K562 (cell line): Measurements from ENCODE around the gene GPX6. TPM values are rescaled to one million over a fixed set of nuclear protein-coding genes. Genes with fewer than 3 reads are reported as not detected.

Source experiments
- ATAC-seq: fragments of 200-7000 bp; cut with Tn5 transposase; 3 replicates; pipeline ENCODE4 v1.9.1; 2020; ENCODE audit warnings: moderate library complexity
- BruUV-seq: library from RNA; stranded (reverse); fragments of 400-500 nt; replicated peaks from 2 replicates; lab custom pipeline; 2021; lab: Mats Ljungman, UMichigan
- CTCF ChIA-PET: fragments of 300-600 bp; formaldehyde crosslinking; extraction: SDS; loops from one replicate; lab custom pipeline; 2021; ENCODE audit warnings: low intra/inter-chr PET ratio; lab: Yijun Ruan, JAX
- POLR2A ChIA-PET: fragments of 300-600, 350-650 bp; sonication (Branson Sonifier 250); formaldehyde crosslinking; extraction: SDS; loops from one replicate; lab custom pipeline; 2021; ENCODE audit warnings: antibody characterized with exemption, inconsistent platforms; lab: Yijun Ruan, JAX
- DNase-seq, 4 experiments: peaks; one replicate each; pipeline versions ENCODE4 v3.0.0 to v3.0.0-alpha.2; 2011 to 2018; ENCODE audit warnings: low spot score in 3 of 4, mixed read lengths in 3 of 4; ENCODE audit errors: extremely low read depth in 1 of 4
- FAIRE-seq: peaks from 2 replicates; lab custom pipeline; 2011; peaks lifted over from hg19 to GRCh38; lab: Jason Lieb, UNC
- H2AFZ ChIP-seq: 2 replicates; pipeline ENCODE4 v1.6.0; 2011; ENCODE audit warnings: low read depth, low read length, control low read depth, inconsistent platforms
- H3K27ac ChIP-seq: fragments of 200-600 bp; 3 replicates; pipeline ENCODE4 v1.8.0; 2011; ENCODE audit warnings: low read depth, mild to moderate bottlenecking, control low read depth, inconsistent platforms, low read length, moderate library complexity, mixed read lengths; ENCODE audit errors: extremely low read depth
- H3K27me3 ChIP-seq, 2 experiments: fragments of 300-600 bp in 1 of 2; 2 replicates in 1 of 2; 3 replicates in 1 of 2; pipeline versions ENCODE4 v1.6.0 to v1.8.0; 2011; ENCODE audit warnings: inconsistent platforms in 2 of 2, low read length in 2 of 2, mild to moderate bottlenecking in 1 of 2, mixed read lengths in 1 of 2, moderate library complexity in 1 of 2; ENCODE audit not compliant: control insufficient read depth in 2 of 2, insufficient read depth in 2 of 2
- H3K36me3 ChIP-seq: fragments of 300-600 bp; 3 replicates; pipeline ENCODE4 v1.8.0; 2011; ENCODE audit warnings: mild to moderate bottlenecking, low read length, inconsistent platforms; ENCODE audit not compliant: control insufficient read depth, insufficient read depth
- H3K4me1 ChIP-seq, 2 experiments: fragments of 200-600 bp in 1 of 2; replicated peaks in 1 of 2; 2 replicates in 1 of 2; 3 replicates in 1 of 2; pipeline versions ENCODE4 v1.5.1 to v1.8.0; 2011; ENCODE audit warnings: inconsistent platforms in 2 of 2, low read length in 2 of 2, mild to moderate bottlenecking in 1 of 2, mixed read lengths in 1 of 2, moderate library complexity in 1 of 2; ENCODE audit not compliant: control insufficient read depth in 2 of 2, insufficient read depth in 2 of 2
- H3K4me2 ChIP-seq: 2 replicates; pipeline ENCODE4 v1.6.1; 2011; ENCODE audit warnings: low read length, control low read depth, inconsistent platforms, mixed read lengths; ENCODE audit not compliant: insufficient read depth
- H3K4me3 ChIP-seq: fragments of 200-600 bp; sonication (generic), shearing (Covaris generic); 2 replicates; pipeline ENCODE4 v1.5.1; 2016; ENCODE audit warnings: control low read depth, inconsistent platforms
- H3K79me2 ChIP-seq: fragments of 200-600 bp; 3 replicates; pipeline ENCODE4 v1.8.0; 2011; ENCODE audit warnings: low read length, inconsistent platforms; ENCODE audit not compliant: control insufficient read depth, insufficient read depth
- H3K9ac ChIP-seq, 2 experiments: 2 replicates each; pipeline versions ENCODE4 v1.6.0 to v1.6.1; 2011; ENCODE audit warnings: low read depth in 2 of 2, low read length in 2 of 2, control low read depth in 1 of 2, inconsistent platforms in 1 of 2, mild to moderate bottlenecking in 1 of 2, mixed read lengths in 1 of 2; ENCODE audit not compliant: insufficient read depth in 1 of 2
- H3K9me1 ChIP-seq: one replicate; pipeline ENCODE4 v1.6.0; 2011; ENCODE audit warnings: inconsistent platforms, mild to moderate bottlenecking, low read length, moderate library complexity; ENCODE audit not compliant: control insufficient read depth, insufficient read depth
- H3K9me3 ChIP-seq: replicated peaks from 2 replicates; pipeline ENCODE4 v1.5.1; 2011; ENCODE audit warnings: low read depth, low read length, inconsistent platforms; ENCODE audit not compliant: control insufficient read depth, insufficient read depth
- H4K20me1 ChIP-seq: replicated peaks from 2 replicates; pipeline ENCODE4 v1.6.1; 2011; ENCODE audit warnings: low read length, inconsistent platforms, mixed read lengths; ENCODE audit not compliant: control insufficient read depth, insufficient read depth
- DDX20 ChIP-seq: fragments of 450-650 bp; IDR thresholded peaks from 2 replicates; pipeline ENCODE4 v1.6.1; 2016; ENCODE audit warnings: missing genetic modification characterization, low read depth, mild to moderate bottlenecking, missing compliant biosample characterization, moderate library complexity
- ELF2 ChIP-seq: fragments of 250-450 bp; sonication (Bioruptor Pico); IDR thresholded peaks from 2 replicates; pipeline ENCODE4 v1.5.0; 2021; ENCODE audit warnings: mild to moderate bottlenecking
- EP400 ChIP-seq: fragments of 450-650 bp; IDR thresholded peaks from 2 replicates; pipeline ENCODE4 v1.6.1; 2017; ENCODE audit warnings: antibody characterized with exemption, mild to moderate bottlenecking, moderate library complexity
- MCM5 ChIP-seq: fragments of 450-650 bp; IDR thresholded peaks from 2 replicates; pipeline ENCODE4 v1.6.1; 2016; ENCODE audit warnings: low read depth
- POLR2B ChIP-seq: fragments of 450-650 bp; IDR thresholded peaks from 2 replicates; pipeline ENCODE4 v1.6.1; 2018; ENCODE audit warnings: low read depth; ENCODE audit not compliant: partially characterized antibody
- STAG1 ChIP-seq: sonication (generic); formaldehyde crosslinking; IDR thresholded peaks from 2 replicates; pipeline ENCODE4 v1.5.0; 2020; ENCODE audit warnings: missing genetic modification reagents, borderline replicate concordance
- ZNF239 ChIP-seq: fragments of 250-450 bp; sonication (Bioruptor Pico); IDR thresholded peaks from 2 replicates; pipeline ENCODE4 v1.4.0; 2020; ENCODE audit warnings: mild to moderate bottlenecking
- WGBS: fragments of 100-300 bp; shearing (Covaris generic); methylation state at CpG from one replicate; pipeline ENCODE4 v1.1.6; 2016; ENCODE audit warnings: low coverage, mixed read lengths; ENCODE audit not compliant: insufficient coverage; ENCODE audit errors: missing lambda C conversion rate; 5-methylcytosine and 5-hydroxymethylcytosine counted together
- in situ Hi-C: fragments of 300-500 bp; cut with MboI; formaldehyde crosslinking; loops from 4 replicates; pipeline ENCODE4 v1.15.0; 2018; ENCODE audit warnings: inconsistent platforms, mixed read lengths
- intact Hi-C: fragments of 100-400 bp; cut with micrococcal nuclease; formaldehyde crosslinking; loops from 2 replicates; pipeline ENCODE4 v1.14.2; 2022
- polyA plus RNA-seq, 8 experiments: library from polyadenylated mRNA; depleted of rRNA in 4 of 8; stranded (reverse) in 5 of 8; unstranded in 3 of 8; fragments of >200 nt; fragmentation: Nextera tagmentation in 2 of 8; fragmentation: Illumina TruSeq in 1 of 8; extraction: Ambion mirVana in 2 of 8; extraction: Trizol in 1 of 8; gene quantifications; 2 replicates each; pipeline versions ENCODE4 v1.2.1 to v1.2.3, GENCODE V29; 2011 to 2014; ENCODE audit warnings: inconsistent platforms in 1 of 8, missing spikeins in 1 of 8
- total RNA-seq, 7 experiments: library from RNA; depleted of rRNA in 6 of 7; stranded (reverse); fragments of >200 nt in 6 of 7; fragmentation: Illumina TruSeq in 2 of 7; extraction: Trizol in 2 of 7; gene quantifications; 2 replicates each; pipeline versions ENCODE4 v1.2.1 to v1.2.3, GENCODE V29; 2011 to 2021; ENCODE audit warnings: low replicate concordance in 1 of 7
- TF ChIP-seq, protein P1 (sequence below): IDR thresholded peaks from 3 replicates; pipeline ENCODE4 v1.6.1; 2011; ENCODE audit warnings: borderline replicate concordance, mild to moderate bottlenecking; ENCODE audit not compliant: insufficient read length, insufficient read depth
- TF ChIP-seq, protein P2 (sequence below): fragments of 250-450 bp; sonication (Bioruptor Pico); IDR thresholded peaks from 2 replicates; pipeline ENCODE4 v1.6.1; 2021; ENCODE audit warnings: mild to moderate bottlenecking
- TF ChIP-seq, protein P3 (sequence below): fragments of 250-450 bp; sonication (Bioruptor Pico); IDR thresholded peaks from 2 replicates; pipeline ENCODE4 v1.5.0; 2021
- TF ChIP-seq, protein P4 (sequence below): fragments of 250-450 bp; sonication (Bioruptor Pico); IDR thresholded peaks from 2 replicates; pipeline ENCODE4 v1.9.0; 2021; ENCODE audit warnings: mild to moderate bottlenecking

The GPX6 gene
- total and polyA plus RNA-seq, 9 of the 15 experiments (the other 6 are each of a cell fraction or from before 2014, with no cell fraction given) = not detected

DNA sequence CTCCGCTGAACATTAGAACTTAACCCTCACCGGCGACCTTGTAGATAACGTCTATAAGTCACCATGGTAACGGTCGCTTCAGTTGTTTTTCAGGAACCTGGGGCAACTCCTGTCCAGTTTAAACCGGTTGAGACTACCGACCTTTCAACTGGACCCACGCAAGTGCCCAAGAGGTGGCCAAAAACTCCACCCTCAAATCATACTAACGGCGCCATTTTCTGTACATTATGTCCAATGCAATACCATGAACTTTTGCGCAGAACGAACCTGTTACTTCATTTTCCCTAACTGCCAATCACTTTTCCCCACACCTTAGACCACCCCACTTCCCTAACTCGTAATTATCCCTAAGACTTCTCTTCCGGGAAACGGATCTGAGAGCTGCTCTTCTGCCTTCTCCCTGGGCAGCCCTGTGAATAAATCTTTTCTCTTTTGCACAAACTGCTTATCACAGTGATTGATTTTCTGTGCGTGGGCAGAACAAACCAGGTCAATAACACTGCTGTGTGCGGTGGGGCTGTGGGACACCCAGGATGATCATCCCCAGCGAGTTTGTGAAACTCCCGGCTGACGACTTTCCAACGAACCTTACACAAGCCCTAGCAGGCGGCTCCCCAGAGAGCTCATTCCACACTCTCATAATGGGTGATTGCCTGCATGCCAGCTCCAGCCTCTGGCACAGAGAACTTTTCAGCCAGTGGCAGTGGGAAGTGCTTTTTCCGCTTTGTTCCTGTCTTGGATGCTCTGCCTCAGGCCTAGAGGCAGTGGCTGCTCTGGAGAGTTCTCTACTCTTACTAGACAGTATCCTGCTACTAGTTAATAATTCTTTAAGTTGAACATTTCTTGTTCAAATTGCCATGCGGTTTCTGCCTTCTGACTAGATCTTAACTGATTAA lies 38.6 kb upstream of the GPX6 start:
- Histone ChIP-seq H3K36me3 (no peaks in the 10 kb centered on the region), H4K20me1 (no peaks in the 10 kb centered on the region), H3K27ac (peak overlapping the region; percentile 80), H3K9me1 (no peaks in the 10 kb centered on the region), H3K4me2 (peak overlapping the region; percentile 87), H3K79me2 (no peaks in the 10 kb centered on the region), H3K4me3 (peak overlapping the region; percentile 11; the same call in 1 of the 2 replicates), H2AFZ (peak overlapping the region; percentile 85), H3K4me1 (peaks cover 20 to 32% of the 10 kb centered on the region in 2 experiments), H3K27me3 (no peaks in the 10 kb centered on the region), H3K9me3 (no peaks in the 10 kb centered on the region), H3K9ac (peak overlapping the region; percentile 66 to 86)
- ChIA-PET CTCF (no interaction called here), POLR2A (interaction anchor here (0.5 to 3.5 kb wide), 25 partner anchors 8 to 1791 kb away, joined by 3 to 17 read pairs (median 4); partner anchors contain the start of genes GPX6 and RPP21)
- intact Hi-C loops (no loop called here), in situ Hi-C loops (no loop called here)
- 22% methylated on average over 25 of the region's 25 CpGs for WGBS
- DNase-seq (peak; percentile 37 to 92 (median 62)), ATAC-seq (peak; percentile 88), FAIRE-seq (peak; percentile 83)
- BruUV-seq = TSS peak; percentile 83
- TF ChIP-seq, protein P1, sequence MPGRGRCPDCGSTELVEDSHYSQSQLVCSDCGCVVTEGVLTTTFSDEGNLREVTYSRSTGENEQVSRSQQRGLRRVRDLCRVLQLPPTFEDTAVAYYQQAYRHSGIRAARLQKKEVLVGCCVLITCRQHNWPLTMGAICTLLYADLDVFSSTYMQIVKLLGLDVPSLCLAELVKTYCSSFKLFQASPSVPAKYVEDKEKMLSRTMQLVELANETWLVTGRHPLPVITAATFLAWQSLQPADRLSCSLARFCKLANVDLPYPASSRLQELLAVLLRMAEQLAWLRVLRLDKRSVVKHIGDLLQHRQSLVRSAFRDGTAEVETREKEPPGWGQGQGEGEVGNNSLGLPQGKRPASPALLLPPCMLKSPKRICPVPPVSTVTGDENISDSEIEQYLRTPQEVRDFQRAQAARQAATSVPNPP = no peak
- TF ChIP-seq STAG1 (CRISPR knock-in tag) (no peak), POLR2B (peak; percentile 41), EP400 (peak; percentile 82), MCM5 (no peak), ZNF239 (peak; percentile 65; the same call in 1 of the 2 replicates), ELF2 (CRISPR knock-in tag) (0 out of 2 replicates have a peak, but pooled peaks have one; percentile 9), DDX20 (peak; percentile 85; the same call in 1 of the 2 replicates)
- TF ChIP-seq, protein P2, sequence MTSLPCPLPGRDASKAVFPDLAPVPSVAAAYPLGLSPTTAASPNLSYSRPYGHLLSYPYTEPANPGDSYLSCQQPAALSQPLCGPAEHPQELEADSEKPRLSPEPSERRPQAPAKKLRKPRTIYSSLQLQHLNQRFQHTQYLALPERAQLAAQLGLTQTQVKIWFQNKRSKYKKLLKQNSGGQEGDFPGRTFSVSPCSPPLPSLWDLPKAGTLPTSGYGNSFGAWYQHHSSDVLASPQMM (CRISPR knock-in tag) = no peak
- TF ChIP-seq, protein P3, sequence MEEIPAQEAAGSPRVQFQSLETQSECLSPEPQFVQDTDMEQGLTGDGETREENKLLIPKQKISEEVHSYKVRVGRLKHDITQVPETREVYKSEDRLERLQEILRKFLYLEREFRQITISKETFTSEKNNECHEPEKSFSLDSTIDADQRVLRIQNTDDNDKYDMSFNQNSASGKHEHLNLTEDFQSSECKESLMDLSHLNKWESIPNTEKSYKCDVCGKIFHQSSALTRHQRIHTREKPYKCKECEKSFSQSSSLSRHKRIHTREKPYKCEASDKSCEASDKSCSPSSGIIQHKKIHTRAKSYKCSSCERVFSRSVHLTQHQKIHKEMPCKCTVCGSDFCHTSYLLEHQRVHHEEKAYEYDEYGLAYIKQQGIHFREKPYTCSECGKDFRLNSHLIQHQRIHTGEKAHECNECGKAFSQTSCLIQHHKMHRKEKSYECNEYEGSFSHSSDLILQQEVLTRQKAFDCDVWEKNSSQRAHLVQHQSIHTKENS (CRISPR knock-in tag) = no peak
- TF ChIP-seq, protein P4, sequence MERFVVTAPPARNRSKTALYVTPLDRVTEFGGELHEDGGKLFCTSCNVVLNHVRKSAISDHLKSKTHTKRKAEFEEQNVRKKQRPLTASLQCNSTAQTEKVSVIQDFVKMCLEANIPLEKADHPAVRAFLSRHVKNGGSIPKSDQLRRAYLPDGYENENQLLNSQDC (CRISPR knock-in tag) = no peak
